Liver (tissue), 3 donors: ENCODE measurements around the gene FILIP1.

Source experiments
- CTCF ChIP-seq: fragments of 150-350 bp; IDR thresholded peaks from 2 replicates; pipeline ENCODE4 v1.5.1; 2017; ENCODE audit warnings: improper control_type of control experiment, low read depth, low read length; ENCODE audit not compliant: missing input control
- EGR1 ChIP-seq, 2 donors: IDR thresholded peaks; 2 replicates each; pipeline ENCODE4 v1.6.1; 2016 to 2018; ENCODE audit warnings: antibody characterized with exemption in 2 of 2, low read depth in 2 of 2
- JUND ChIP-seq, 2 donors: IDR thresholded peaks; 2 replicates each; pipeline ENCODE4 v1.6.1; 2016; ENCODE audit warnings: antibody characterized with exemption in 2 of 2
- MAX ChIP-seq: IDR thresholded peaks from 2 replicates; pipeline ENCODE4 v1.6.1; 2016; ENCODE audit warnings: antibody characterized with exemption
- RAD21 ChIP-seq, 2 donors: IDR thresholded peaks; 2 replicates each; pipeline ENCODE4 v1.6.1; 2016; ENCODE audit warnings: antibody characterized with exemption in 2 of 2, mild to moderate bottlenecking in 2 of 2
- YY1 ChIP-seq: IDR thresholded peaks from 2 replicates; pipeline ENCODE4 v1.6.1; 2016; ENCODE audit warnings: antibody characterized with exemption, mild to moderate bottlenecking
- TF ChIP-seq, protein P1 (sequence below): IDR thresholded peaks from 2 replicates; pipeline ENCODE4 v1.6.1; 2016; ENCODE audit warnings: antibody characterized with exemption
- donor health status: healthy.
- donor health status: healthy.

- TF ChIP-seq CTCF, result no peak
- TF ChIP-seq RAD21 (IDR thresholded peaks at IDR 0.05), result no peak
- no peak for TF ChIP-seq YY1
- no peak for TF ChIP-seq MAX
- TF ChIP-seq, protein P1, sequence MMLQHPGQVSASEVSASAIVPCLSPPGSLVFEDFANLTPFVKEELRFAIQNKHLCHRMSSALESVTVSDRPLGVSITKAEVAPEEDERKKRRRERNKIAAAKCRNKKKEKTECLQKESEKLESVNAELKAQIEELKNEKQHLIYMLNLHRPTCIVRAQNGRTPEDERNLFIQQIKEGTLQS, result no peak
- TF ChIP-seq JUND (IDR thresholded peaks at IDR 0.05), result no peak
- no peak for TF ChIP-seq EGR1 (IDR thresholded peaks at IDR 0.05; ENCODE audit: low read depth in 2 of 2)
Observed at GRCh38 chr6:75424618-75425548, 68.7 kb downstream of the FILIP1 start.
